GM12878 (cell line): ENCODE results near the gene PSIP1. TPM values are rescaled to one million over a fixed set of nuclear protein-coding genes. Genes with fewer than 3 reads are reported as not detected.
A peak's percentile ranks its signal among the peaks of the same experiment; 100 is the strongest.

ENCODE experiments used
- ATAC-seq: fragments of 200-7000 bp; cut with Tn5 transposase; 3 replicates; pipeline ENCODE4 v1.9.1; 2020; ENCODE audit warnings: mild to moderate bottlenecking, moderate library complexity
- BruUV-seq: library from RNA; stranded (reverse); fragments of 400-500 nt; replicated peaks from 2 replicates; lab custom pipeline; 2021; lab: Mats Ljungman, UMichigan
- CTCF ChIA-PET: fragments of 300-600 bp; sonication (Branson Sonifier 250); formaldehyde crosslinking; extraction: SDS; loops from one replicate; lab custom pipeline; 2021; ENCODE audit warnings: inconsistent platforms; lab: Yijun Ruan, JAX
- POLR2A ChIA-PET: fragments of 350-600 bp; formaldehyde crosslinking; extraction: SDS; loops from one replicate; lab custom pipeline; 2021; ENCODE audit warnings: inconsistent platforms; lab: Charles Lee
- RAD21 ChIA-PET: fragments of 300-600 bp; sonication (Branson Sonifier 250); formaldehyde crosslinking; loops from one replicate; lab custom pipeline; 2023; ENCODE audit warnings: antibody characterized with exemption; ENCODE audit not compliant: unreplicated experiment; lab: Charles Lee
- SMC1A ChIA-PET: fragments of 300-600 bp; sonication (Branson Sonifier 250); formaldehyde crosslinking; loops from one replicate; lab custom pipeline; 2023; ENCODE audit not compliant: unreplicated experiment, uncharacterized antibody; lab: Charles Lee
- DNase-seq: peaks from one replicate; pipeline ENCODE4 v3.0.0-alpha.2; 2011; ENCODE audit warnings: low read depth, low spot score
- FAIRE-seq: peaks from 3 replicates; lab custom pipeline; 2011; peaks lifted over from hg19 to GRCh38; lab: Jason Lieb, UNC
- H2AFZ ChIP-seq: 2 replicates; pipeline ENCODE4 v1.6.0; 2011; ENCODE audit warnings: low read depth, low read length, control low read depth; ENCODE audit not compliant: control insufficient read depth
- H3K27ac ChIP-seq: 2 replicates; pipeline ENCODE4 v1.5.1; 2011; ENCODE audit warnings: control low read depth; ENCODE audit not compliant: control insufficient read depth, insufficient read depth
- H3K27me3 ChIP-seq, 2 experiments: replicated peaks in 1 of 2; 2 replicates each; pipeline versions ENCODE4 v1.6.0 to v1.6.1; 2011; ENCODE audit warnings: low read length in 1 of 2; ENCODE audit not compliant: control insufficient read depth in 2 of 2, insufficient read depth in 2 of 2
- H3K36me3 ChIP-seq, 2 experiments: 2 replicates each; pipeline ENCODE4 v1.5.1; 2011; ENCODE audit warnings: low read length in 1 of 2; ENCODE audit not compliant: control insufficient read depth in 2 of 2, insufficient read depth in 2 of 2
- H3K4me1 ChIP-seq: 2 replicates; pipeline ENCODE4 v1.6.1; 2011; ENCODE audit warnings: mild to moderate bottlenecking, low read length, moderate library complexity, mixed read lengths; ENCODE audit not compliant: control insufficient read depth, insufficient read depth
- H3K4me2 ChIP-seq: 2 replicates; pipeline ENCODE4 v1.6.0; 2011; ENCODE audit warnings: control low read depth; ENCODE audit not compliant: control insufficient read depth, insufficient read depth
- H3K4me3 ChIP-seq: fragments of 200-600 bp; sonication (generic); 2 replicates; pipeline ENCODE4 v1.5.1; 2016
- H3K79me2 ChIP-seq: 2 replicates; pipeline ENCODE4 v1.6.0; 2011; ENCODE audit warnings: low read length; ENCODE audit not compliant: control insufficient read depth, insufficient read depth
- H3K9ac ChIP-seq: 2 replicates; pipeline ENCODE4 v1.8.0; 2011; ENCODE audit warnings: low read length, control low read depth, mixed read lengths; ENCODE audit not compliant: control insufficient read depth, insufficient read depth
- H3K9me3 ChIP-seq: replicated peaks from 3 replicates; pipeline ENCODE4 v1.5.1; 2011; ENCODE audit warnings: mild to moderate bottlenecking, low read length; ENCODE audit not compliant: control insufficient read depth, insufficient read depth
- H4K20me1 ChIP-seq: 2 replicates; pipeline ENCODE4 v1.6.0; 2011; ENCODE audit not compliant: control insufficient read depth, insufficient read depth
- BCL3 ChIP-seq: IDR thresholded peaks from 2 replicates; pipeline ENCODE4 v1.6.1; 2011; ENCODE audit warnings: borderline replicate concordance, low read depth, mild to moderate bottlenecking, moderate library complexity, low read length; ENCODE audit not compliant: insufficient read depth, poor library complexity, severe bottlenecking
- CBFB ChIP-seq: IDR thresholded peaks from 2 replicates; pipeline ENCODE4 v1.6.1; 2016; ENCODE audit warnings: antibody characterized with exemption, low read depth
- CHD1 ChIP-seq: IDR thresholded peaks from 2 replicates; pipeline ENCODE4 v1.6.1; 2012; ENCODE audit warnings: low read depth, low read length, improper control_type of control experiment
- CHD2 ChIP-seq: IDR thresholded peaks from 2 replicates; pipeline ENCODE4 v1.6.1; 2011; ENCODE audit warnings: low read depth, low read length, improper control_type of control experiment, borderline replicate concordance
- CREM ChIP-seq: IDR thresholded peaks from 2 replicates; pipeline ENCODE4 v1.6.1; 2014; ENCODE audit warnings: antibody characterized with exemption, low read depth
- EGR1 ChIP-seq, 2 experiments: IDR thresholded peaks; 1 replicate in 1 of 2; 2 replicates in 1 of 2; pipeline ENCODE4 v1.6.1; 2011 to 2012; ENCODE audit warnings: low read depth in 2 of 2, low read length in 2 of 2, borderline replicate concordance in 1 of 2, mild to moderate bottlenecking in 1 of 2, moderate library complexity in 1 of 2
- MEF2A ChIP-seq: IDR thresholded peaks from 2 replicates; pipeline ENCODE4 v1.6.1; 2011; ENCODE audit warnings: low read depth, mild to moderate bottlenecking, low read length, moderate library complexity; ENCODE audit not compliant: insufficient read depth
- MTA3 ChIP-seq: IDR thresholded peaks from 2 replicates; pipeline ENCODE4 v1.6.1; 2012; ENCODE audit warnings: low read length, inconsistent platforms, borderline replicate concordance
- PAX8 ChIP-seq: fragments of 450-650 bp; IDR thresholded peaks from 2 replicates; pipeline ENCODE4 v1.6.1; 2017; ENCODE audit warnings: mild to moderate bottlenecking, moderate library complexity
- PBX3 ChIP-seq: IDR thresholded peaks from 2 replicates; pipeline ENCODE4 v1.6.1; 2011; ENCODE audit warnings: mild to moderate bottlenecking, low read depth, low read length, moderate library complexity; ENCODE audit not compliant: insufficient replicate concordance
- PML ChIP-seq: IDR thresholded peaks from 2 replicates; pipeline ENCODE4 v1.6.1; 2012; ENCODE audit warnings: low read length, inconsistent platforms
- POLR2AphosphoS2 ChIP-seq: IDR thresholded peaks from 2 replicates; pipeline ENCODE4 v1.6.1; 2011; ENCODE audit warnings: low read depth, mild to moderate bottlenecking, low read length, improper control_type of control experiment, moderate library complexity
- POU2F2 ChIP-seq: IDR thresholded peaks from 3 replicates; pipeline ENCODE4 v1.6.1; 2011; ENCODE audit warnings: low read depth, mild to moderate bottlenecking, low read length, borderline replicate concordance
- RB1 ChIP-seq: fragments of 450-650 bp; formaldehyde crosslinking; IDR thresholded peaks from 2 replicates; pipeline ENCODE4 v1.6.1; 2017; ENCODE audit warnings: mild to moderate bottlenecking, borderline replicate concordance
- RELB ChIP-seq: fragments of 450-650 bp; IDR thresholded peaks from 2 replicates; pipeline ENCODE4 v1.6.1; 2017; ENCODE audit warnings: low read depth, mild to moderate bottlenecking, moderate library complexity
- RFX5 ChIP-seq: IDR thresholded peaks from 2 replicates; pipeline ENCODE4 v1.6.1; 2011; ENCODE audit warnings: low read depth, low read length, improper control_type of control experiment
- SMARCA5 ChIP-seq: fragments of 450-650 bp; IDR thresholded peaks from 2 replicates; pipeline ENCODE4 v1.6.1; 2017; ENCODE audit warnings: mild to moderate bottlenecking
- ZNF207 ChIP-seq: fragments of 450-650 bp; IDR thresholded peaks from 2 replicates; pipeline ENCODE4 v1.6.1; 2014; ENCODE audit warnings: antibody characterized with exemption, mild to moderate bottlenecking, borderline replicate concordance
- WGBS: methylation state at CpG from one replicate; pipeline ENCODE4 v1.1.6; 2016; ENCODE audit warnings: low lambda C conversion rate; ENCODE audit not compliant: insufficient replicate concordance, insufficient coverage; ENCODE audit errors: missing lambda C conversion rate; 5-methylcytosine and 5-hydroxymethylcytosine counted together
- in situ Hi-C: fragments of 300-500 bp; cut with MboI; formaldehyde crosslinking; loops from 9 replicates; pipeline ENCODE4 v1.14.3; 2018; ENCODE audit warnings: mixed read lengths
- intact Hi-C: fragments of 100-400 bp; cut with micrococcal nuclease; formaldehyde crosslinking; loops from one replicate; pipeline ENCODE4 v1.14.2; 2022; ENCODE audit not compliant: unreplicated experiment
- polyA plus RNA-seq, 11 experiments: library from polyadenylated mRNA; depleted of rRNA in 4 of 11; unstranded in 6 of 11; stranded (reverse) in 5 of 11; fragments of >200 nt; fragmentation: Nextera tagmentation in 4 of 11; fragmentation: Illumina TruSeq in 1 of 11; extraction: Ambion mirVana in 4 of 11; extraction: Trizol in 1 of 11; gene quantifications; 1 replicate in 1 of 11; 2 replicates in 10 of 11; pipeline versions ENCODE4 v1.2.1 to v1.2.3, GENCODE V29; 2011 to 2016; ENCODE audit warnings: inconsistent platforms in 2 of 11, missing spikeins in 2 of 11, low read depth in 1 of 11
- total RNA-seq, 4 experiments: library from RNA; depleted of rRNA in 3 of 4; stranded (reverse); fragments of >200 nt in 3 of 4; fragmentation: Illumina TruSeq in 1 of 4; extraction: Trizol in 1 of 4; gene quantifications; 2 replicates each; pipeline versions ENCODE4 v1.2.1 to v1.2.3, GENCODE V29; 2013 to 2021

PSIP1 gene
- total and polyA plus RNA-seq, 10 of the 15 experiments (the other 5 are each of a cell fraction or from before 2014, with no cell fraction given), result 75.5 to 299 (median 173) TPM

- TF ChIP-seq PBX3 (no peak), POU2F2 (no peak), CBFB (no peak), POLR2AphosphoS2 (no peak), CHD2 (no peak), CHD1 (no peak), ZNF207 (no peak)
Observed at GRCh38 chr9:15553528-15553898, 42.7 kb upstream of the PSIP1 start (continued).

GRCh38 chr9:15552636-15553527, 42.1 kb upstream of the PSIP1 start, which contains the start of gene CCDC171:
CCDC171 (plus strand) TSS chr9:15553043; CDS start chr9:15564089, 11,046 bp downstream.
- BruUV-seq, result TSS peak; percentile 77
- H3K36me3 ChIP-seq, result no peaks in the 10 kb centered on the region
- peak within 1 kb of the TSS; percentile 95 for H3K4me3 ChIP-seq
- H3K27ac ChIP-seq, result peak within 1 kb of the TSS; percentile 80
- H4K20me1 ChIP-seq, result no peaks in the 10 kb centered on the region
- CTCF ChIA-PET, result interaction anchor here (0.7 to 3.2 kb wide), 21 partner anchors 10 to 356 kb away, joined by 3 to 24 read pairs (median 4); partner anchors contain the start of gene SNAPC3
- in situ Hi-C loops (no loop called here), intact Hi-C loops (loop anchor here (2.0 to 5.0 kb wide), 2 partner anchors 46 to 54 kb away; no protein-coding TSS in a partner anchor)
- H2AFZ ChIP-seq, result peak within 1 kb of the TSS; percentile 96
- SMC1A ChIA-PET, result interaction anchor here (0.6 to 2.6 kb wide), 16 partner anchors 11 to 342 kb away, joined by 3 to 12 read pairs (median 4); no protein-coding TSS in a partner anchor
- no peaks in the 10 kb centered on the region for H3K9me3 ChIP-seq
- peak; percentile 64 for FAIRE-seq
- RAD21 ChIA-PET, result interaction anchor here (0.7 to 3.3 kb wide), 16 partner anchors 9 to 131 kb away, joined by 3 to 18 read pairs (median 6); partner anchors contain the start of gene PSIP1
- DNase-seq, result peak; percentile 75
- H3K4me2 ChIP-seq, result peak within 1 kb of the TSS; percentile 92
- H3K9ac ChIP-seq, result peak within 1 kb of the TSS; percentile 85
- H3K27me3 ChIP-seq, result no peaks in the 10 kb centered on the region
- ATAC-seq, result peak; percentile 88
- POLR2A ChIA-PET, result interaction anchor here (0.6 to 2.8 kb wide), 7 partner anchors 11 to 130 kb away, joined by 3 to 10 read pairs (median 6); partner anchors contain the start of genes PSIP1 and SNAPC3
- under 1% methylated on average over 64 of the region's 65 CpGs for WGBS
- H3K4me1 ChIP-seq, result peaks cover 8% of the 10 kb centered on the region
- H3K79me2 ChIP-seq, result no peaks in the 10 kb centered on the region
- peak in 1 of 2 experiments; percentile 93; a peak in 2 of 3 replicates for TF ChIP-seq EGR1 (IDR thresholded peaks at IDR 0.05; ENCODE audit: borderline replicate concordance in 1 of 2, low read depth in 2 of 2, low read length in 2 of 2)
- TF ChIP-seq BCL3, result no peak
- peak; percentile 47; the same call in 1 of the 2 replicates for TF ChIP-seq CREM
- no peak for TF ChIP-seq MEF2A
- peak; percentile 97 for TF ChIP-seq RELB
- TF ChIP-seq SMARCA5, result no peak
- peak; percentile 85 for TF ChIP-seq RB1
- TF ChIP-seq MTA3, result no peak
- TF ChIP-seq PML, result peak; percentile 52; the same call in 1 of the 2 replicates
- peak; percentile 42; the same call in 1 of the 2 replicates for TF ChIP-seq RFX5
- no peak for TF ChIP-seq PAX8
